ENCODE results near the gene TNS1. TPM values are rescaled to one million over a fixed set of nuclear protein-coding genes. Genes with fewer than 3 reads are reported as not detected.

The TNS1 gene
- total and polyA plus RNA-seq, 4 donors = 67.0 to 377 (median 208) TPM

GRCh38 chr2:217843324-217843723, 159.5 kb downstream of the TNS1 start:
- H3K27me3 ChIP-seq (ENCODE audit: control insufficient read depth in 3 of 3, insufficient read depth in 3 of 3, low read length in 2 of 3) = no peaks in the 10 kb centered on the region
- no peak overlapping the region for H3K9ac ChIP-seq (ENCODE audit: insufficient read depth in 1 of 2, low read length in 2 of 2)
- ATAC-seq (ENCODE audit: insufficient read depth, low FRiP score) (no peak), DNase-seq (peak; percentile 92 to 98 (median 97))
- TF ChIP-seq CTCF (IDR thresholded peaks at IDR 0.05; ENCODE audit: control extremely low read depth, extremely low read depth) = no peak
- H3K9me3 ChIP-seq (ENCODE audit: control insufficient read depth in 4 of 4, insufficient read depth in 3 of 4, low read length in 3 of 4) = peaks cover 0 to 12% (median under 1%) of the 10 kb centered on the region in 4 donors
- peaks cover 28 to 70% (median 57%) of the 10 kb centered on the region in 4 donors for H3K36me3 ChIP-seq (ENCODE audit: control insufficient read depth in 4 of 4, insufficient read depth in 4 of 4, low read length in 4 of 4)
- H3K4me1 ChIP-seq (ENCODE audit: control insufficient read depth in 5 of 5, insufficient read depth in 5 of 5, low read length in 5 of 5) = peaks cover 14 to 75% (median 38%) of the 10 kb centered on the region in 5 donors
- H3K27ac ChIP-seq (ENCODE audit: low read depth in 1 of 2, low read length in 1 of 2) = no peak overlapping the region
- no peak overlapping the region for H3K4me3 ChIP-seq
- 69 to 71% methylated on average over 1 of the region's 1 CpG for WGBS, 2 donors

- no peak for TF ChIP-seq CTCF (IDR thresholded peaks at IDR 0.05; ENCODE audit: control extremely low read depth, extremely low read depth)
- ATAC-seq (ENCODE audit: insufficient read depth, low FRiP score) (no peak), DNase-seq (no peak)
- Histone ChIP-seq H3K9ac (ENCODE audit: insufficient read depth in 1 of 2, low read length in 2 of 2) (no peak overlapping the region), H3K27ac (ENCODE audit: low read depth in 1 of 2, low read length in 1 of 2) (peak overlapping the region; percentile 30 to 71), H3K36me3 (ENCODE audit: control insufficient read depth in 4 of 4, insufficient read depth in 4 of 4, low read length in 4 of 4) (peaks cover 16 to 58% (median 45%) of the 10 kb centered on the region in 4 donors), H3K27me3 (ENCODE audit: control insufficient read depth in 3 of 3, insufficient read depth in 3 of 3, low read length in 2 of 3) (no peaks in the 10 kb centered on the region), H3K9me3 (ENCODE audit: control insufficient read depth in 4 of 4, insufficient read depth in 3 of 4, low read length in 3 of 4) (peaks cover 0 to 12% (median under 1%) of the 10 kb centered on the region in 4 donors), H3K4me1 (ENCODE audit: control insufficient read depth in 5 of 5, insufficient read depth in 5 of 5, low read length in 5 of 5) (peaks cover 27 to 76% (median 46%) of the 10 kb centered on the region in 5 donors), H3K4me3 (no peak overlapping the region)
- 81 to 93% methylated on average over 2 of the region's 2 CpGs for WGBS, 2 donors
These were observed 160.8 kb downstream of the TNS1 start for GRCh38 chr2:217842017-217842416.

GRCh38 chr2:217840522-217840921, 162.3 kb downstream of the TNS1 start:
- Histone ChIP-seq H3K27me3 (ENCODE audit: control insufficient read depth in 3 of 3, insufficient read depth in 3 of 3, low read length in 2 of 3) (no peaks in the 10 kb centered on the region), H3K9me3 (ENCODE audit: control insufficient read depth in 4 of 4, insufficient read depth in 3 of 4, low read length in 3 of 4) (peaks cover 0 to 7% (median under 1%) of the 10 kb centered on the region in 4 donors), H3K4me3 (no peak overlapping the region), H3K9ac (ENCODE audit: insufficient read depth in 1 of 2, low read length in 2 of 2) (no peak overlapping the region), H3K27ac (ENCODE audit: low read depth in 1 of 2, low read length in 1 of 2) (peak overlapping the region; percentile 15 to 35), H3K4me1 (ENCODE audit: control insufficient read depth in 5 of 5, insufficient read depth in 5 of 5, low read length in 5 of 5) (peaks cover 33 to 84% (median 53%) of the 10 kb centered on the region in 5 donors), H3K36me3 (ENCODE audit: control insufficient read depth in 4 of 4, insufficient read depth in 4 of 4, low read length in 4 of 4) (peaks cover 7 to 49% (median 41%) of the 10 kb centered on the region in 4 donors)
- ATAC-seq (ENCODE audit: insufficient read depth, low FRiP score) (no peak), DNase-seq (no peak)
- WGBS, 2 donors = 89 to 93% methylated on average over 3 of the region's 3 CpGs
- TF ChIP-seq CTCF (IDR thresholded peaks at IDR 0.05; ENCODE audit: control extremely low read depth, extremely low read depth) = no peak

GRCh38 chr2:217839750-217840107, 163.1 kb downstream of the TNS1 start:
- Histone ChIP-seq H3K36me3 (ENCODE audit: control insufficient read depth in 4 of 4, insufficient read depth in 4 of 4, low read length in 4 of 4) (peaks cover 5 to 50% (median 40%) of the 10 kb centered on the region in 4 donors), H3K4me3 (no peak overlapping the region), H3K9me3 (ENCODE audit: control insufficient read depth in 4 of 4, insufficient read depth in 3 of 4, low read length in 3 of 4) (no peaks in the 10 kb centered on the region), H3K27ac (ENCODE audit: low read depth in 1 of 2, low read length in 1 of 2) (peak overlapping the region; percentile 38 to 68), H3K4me1 (ENCODE audit: control insufficient read depth in 5 of 5, insufficient read depth in 5 of 5, low read length in 5 of 5) (peaks cover 33 to 84% (median 53%) of the 10 kb centered on the region in 5 donors), H3K27me3 (ENCODE audit: control insufficient read depth in 3 of 3, insufficient read depth in 3 of 3, low read length in 2 of 3) (no peaks in the 10 kb centered on the region), H3K9ac (ENCODE audit: insufficient read depth in 1 of 2, low read length in 2 of 2) (no peak overlapping the region)
- no peak for DNase-seq
- 92 to 93% methylated on average over 7 of the region's 7 CpGs for WGBS, 2 donors
- no peak for TF ChIP-seq CTCF (IDR thresholded peaks at IDR 0.05; ENCODE audit: control extremely low read depth, extremely low read depth)
- ATAC-seq (ENCODE audit: insufficient read depth, low FRiP score) = no peak
